Peyer's patch (tissue), 4 donors: ENCODE measurements around the gene WDR83.

Experiments
- CTCF ChIP-seq, 6 experiments: fragments of 450-650 bp in 4 of 6; fragments of 200-600 bp in 2 of 6; sonication (generic) in 1 of 6; IDR thresholded peaks; one replicate each; pipeline ENCODE4 v1.5.1; 2017 to 2019; ENCODE audit warnings: antibody characterized with exemption in 6 of 6, mild to moderate bottlenecking in 3 of 6, moderate library complexity in 1 of 6
- POLR2A ChIP-seq, 2 donors: fragments of 450-650 bp; IDR thresholded peaks; one replicate each; pipeline ENCODE4 v1.5.1; 2017; ENCODE audit warnings: antibody characterized with exemption in 2 of 2, mild to moderate bottlenecking in 2 of 2, moderate library complexity in 2 of 2

GRCh38 chr19:12660980-12661379, 5.6 kb upstream of the WDR83 start:
- no peak for TF ChIP-seq CTCF (IDR thresholded peaks at IDR 0.05)
- TF ChIP-seq POLR2A (IDR thresholded peaks at IDR 0.05) = no peak
